ENCODE data around the gene TMEM54.

TMEM54 gene

DNA sequence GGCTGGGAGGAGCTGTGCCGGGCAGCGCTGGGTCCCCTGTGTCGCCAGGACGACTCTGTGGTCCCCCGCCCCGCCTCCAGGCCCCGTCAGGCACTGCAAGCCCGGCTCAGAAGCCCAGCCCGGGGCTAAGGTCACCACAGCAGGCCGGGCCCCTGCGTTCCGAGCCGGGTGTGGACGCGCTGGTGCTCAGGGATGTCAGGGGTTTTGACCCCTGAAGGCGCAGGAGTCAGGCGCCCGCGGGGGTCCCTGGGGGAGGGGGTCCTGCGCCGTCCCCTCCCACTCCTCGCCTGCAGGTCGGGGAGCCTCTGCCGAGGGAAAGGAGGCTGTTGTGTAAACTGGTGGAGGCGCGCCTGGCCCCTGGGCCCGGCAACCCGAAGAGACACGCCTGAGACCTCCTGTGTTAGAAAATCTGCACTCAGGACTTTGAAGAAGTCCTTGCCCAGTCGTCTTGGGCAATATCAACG lies 23.7 kb upstream of the TMEM54 start:
- TF ChIP-seq, protein P1, sequence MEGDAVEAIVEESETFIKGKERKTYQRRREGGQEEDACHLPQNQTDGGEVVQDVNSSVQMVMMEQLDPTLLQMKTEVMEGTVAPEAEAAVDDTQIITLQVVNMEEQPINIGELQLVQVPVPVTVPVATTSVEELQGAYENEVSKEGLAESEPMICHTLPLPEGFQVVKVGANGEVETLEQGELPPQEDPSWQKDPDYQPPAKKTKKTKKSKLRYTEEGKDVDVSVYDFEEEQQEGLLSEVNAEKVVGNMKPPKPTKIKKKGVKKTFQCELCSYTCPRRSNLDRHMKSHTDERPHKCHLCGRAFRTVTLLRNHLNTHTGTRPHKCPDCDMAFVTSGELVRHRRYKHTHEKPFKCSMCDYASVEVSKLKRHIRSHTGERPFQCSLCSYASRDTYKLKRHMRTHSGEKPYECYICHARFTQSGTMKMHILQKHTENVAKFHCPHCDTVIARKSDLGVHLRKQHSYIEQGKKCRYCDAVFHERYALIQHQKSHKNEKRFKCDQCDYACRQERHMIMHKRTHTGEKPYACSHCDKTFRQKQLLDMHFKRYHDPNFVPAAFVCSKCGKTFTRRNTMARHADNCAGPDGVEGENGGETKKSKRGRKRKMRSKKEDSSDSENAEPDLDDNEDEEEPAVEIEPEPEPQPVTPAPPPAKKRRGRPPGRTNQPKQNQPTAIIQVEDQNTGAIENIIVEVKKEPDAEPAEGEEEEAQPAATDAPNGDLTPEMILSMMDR (IDR thresholded peaks at IDR 0.05; ENCODE audit: insufficient read depth, low read length, missing control alignments): no peak
- ChIA-PET CTCF (no interaction called here), POLR2A (no interaction called here)
- DNase-seq (ENCODE audit: low read depth, low spot score): no peak
- H3K4me3 ChIP-seq (ENCODE audit: low read depth, low read length): no peak overlapping the region

DNA sequence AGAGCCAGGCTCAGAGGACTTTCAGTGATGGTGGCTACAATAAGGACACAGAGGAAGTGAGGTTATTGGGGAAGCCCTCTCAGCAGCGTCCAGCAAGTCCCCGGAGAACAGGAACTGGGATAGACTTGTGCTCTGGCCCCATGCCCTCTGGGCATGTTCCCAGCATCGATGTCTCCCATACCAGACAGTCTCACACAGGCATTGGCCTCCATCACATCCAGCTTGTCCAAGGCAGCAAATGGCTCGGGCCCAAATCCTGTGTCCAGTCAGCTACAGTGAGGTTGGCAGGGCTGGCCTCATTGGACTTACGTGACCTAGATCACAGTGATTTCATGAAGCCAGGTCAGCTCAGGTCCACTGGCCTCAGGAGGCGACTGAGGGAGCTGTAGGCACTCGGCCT lies 19.6 kb upstream of the TMEM54 start:
- CTCF ChIA-PET: interaction anchor here (0.8 to 8.3 kb wide), 6 partner anchors 11 to 165 kb away, joined by 3 to 70 read pairs (median 3); no protein-coding TSS in a partner anchor
- POLR2A ChIA-PET: no interaction called here

DNA sequence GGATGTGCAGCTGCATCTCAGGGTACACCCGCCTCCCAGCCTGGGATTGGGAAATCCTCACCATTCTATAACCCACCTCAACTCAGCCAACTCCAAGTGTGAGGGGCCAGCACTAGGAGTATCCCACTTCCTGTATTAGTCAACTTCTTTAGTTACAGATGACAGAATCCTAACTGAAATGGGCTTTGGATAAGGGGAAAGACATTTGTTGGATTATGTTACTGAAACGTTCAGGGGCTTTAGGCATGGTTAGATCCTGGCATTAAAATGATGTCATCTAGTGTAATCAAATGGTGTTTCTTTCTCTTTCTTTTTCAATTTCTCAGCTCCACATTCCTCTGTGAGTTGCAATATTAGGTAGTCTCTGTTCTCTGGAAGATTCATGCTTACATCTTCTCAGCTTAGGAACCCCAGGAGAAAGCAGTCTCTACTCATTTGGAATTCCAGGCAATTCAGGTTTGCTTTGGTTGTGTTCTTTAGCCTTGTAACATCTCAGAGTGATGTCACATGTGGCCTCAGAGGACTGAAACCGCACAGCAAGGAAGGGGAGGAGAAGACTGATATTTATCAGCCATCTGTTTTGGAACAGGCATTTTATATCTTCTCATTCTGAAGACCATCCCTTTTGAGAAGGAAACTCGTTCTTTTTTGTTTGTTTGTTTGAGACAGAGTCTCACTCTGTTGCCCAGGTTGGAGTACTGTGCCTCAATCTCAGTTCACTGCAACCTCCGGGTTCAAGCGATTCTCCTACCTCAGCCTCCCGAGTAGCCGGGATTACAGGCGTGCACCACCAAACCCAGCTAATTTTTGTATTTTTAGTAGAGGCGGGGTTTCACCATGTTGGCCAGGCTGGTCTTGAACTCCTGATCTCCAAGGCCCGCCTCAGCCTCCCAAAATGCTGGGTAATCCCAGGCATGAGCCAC lies 18.9 kb upstream of the TMEM54 start:
- POLR2A ChIA-PET: interaction anchor here (0.5 to 1.2 kb wide), 3 partner anchors 45 to 504 kb away, joined by 3 read pairs; no protein-coding TSS in a partner anchor
- CTCF ChIA-PET: interaction anchor here (0.9 to 8.3 kb wide), 10 partner anchors 8 to 168 kb away, joined by 3 to 70 read pairs (median 3); no protein-coding TSS in a partner anchor
- TF ChIP-seq, protein P1 (IDR thresholded peaks at IDR 0.05; ENCODE audit: insufficient read depth, low read length, missing control alignments): no peak
- no peak for DNase-seq (ENCODE audit: low read depth, low spot score)
- H3K4me3 ChIP-seq (ENCODE audit: low read depth, low read length): no peak overlapping the region

More for the DNA sequence above, 19.6 kb upstream of the TMEM54 start:
- H3K4me3 ChIP-seq (ENCODE audit: low read depth, low read length): no peak overlapping the region
- TF ChIP-seq, protein P1 (IDR thresholded peaks at IDR 0.05; ENCODE audit: insufficient read depth, low read length, missing control alignments): no peak
- DNase-seq (ENCODE audit: low read depth, low spot score): no peak

DNA sequence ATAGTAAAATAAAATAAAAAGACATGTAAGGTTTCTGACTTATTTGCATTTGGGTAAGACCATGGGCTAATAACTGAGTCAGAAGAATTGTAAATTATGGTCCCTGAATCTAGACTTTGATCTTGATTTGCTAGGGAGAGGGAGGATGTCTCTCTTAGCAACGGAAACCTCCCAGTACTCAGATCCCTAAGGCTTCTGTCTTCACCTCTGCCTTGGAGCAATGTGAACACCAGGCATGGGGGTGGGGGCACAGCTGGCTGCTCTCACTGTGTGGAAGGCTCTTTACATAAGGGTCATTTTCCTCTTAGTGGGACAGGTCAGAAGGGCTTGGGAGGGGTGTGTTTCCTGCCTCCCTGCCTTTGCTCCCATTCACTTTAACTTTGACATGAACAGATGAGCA lies 17.0 kb upstream of the TMEM54 start:
- ChIA-PET POLR2A (no interaction called here), CTCF (interaction anchor here (3.3 to 8.3 kb wide), 2 partner anchors 14 to 89 kb away, joined by 16 to 70 read pairs; no protein-coding TSS in a partner anchor)
- no peak for DNase-seq (ENCODE audit: low read depth, low spot score)
- no peak overlapping the region for H3K4me3 ChIP-seq (ENCODE audit: low read depth, low read length)
- TF ChIP-seq, protein P1 (IDR thresholded peaks at IDR 0.05; ENCODE audit: insufficient read depth, low read length, missing control alignments): no peak

DNA sequence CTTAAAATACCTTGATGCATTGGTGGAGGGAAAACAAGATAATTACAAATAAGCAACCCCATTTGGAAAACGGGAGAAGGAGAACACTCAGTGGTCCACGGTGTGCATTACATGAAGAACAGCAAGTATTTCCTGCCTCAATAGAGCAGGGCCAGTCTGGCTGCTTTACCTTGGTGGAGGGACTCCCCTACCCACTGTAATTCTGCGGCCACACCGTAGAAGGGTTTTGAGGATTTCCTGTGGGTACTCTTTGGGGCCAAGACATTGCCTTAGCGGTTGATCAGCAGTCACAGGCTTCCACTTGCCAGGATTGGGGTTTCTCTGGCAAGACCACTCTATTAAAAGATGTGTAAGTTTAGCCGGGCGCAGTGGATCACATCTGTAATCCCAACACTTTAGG lies 16.3 kb upstream of the TMEM54 start:
- ChIA-PET CTCF (interaction anchor here (1.4 to 8.3 kb wide), 3 partner anchors 14 to 89 kb away, joined by 3 to 70 read pairs (median 16); no protein-coding TSS in a partner anchor), POLR2A (no interaction called here)
- H3K4me3 ChIP-seq (ENCODE audit: low read depth, low read length): no peak overlapping the region
- TF ChIP-seq, protein P1 (IDR thresholded peaks at IDR 0.05; ENCODE audit: insufficient read depth, low read length, missing control alignments): no peak
- DNase-seq (ENCODE audit: low read depth, low spot score): no peak
